Loucy (cell line): ENCODE results near the gene KATNAL2.

Experiments used
- H2AFZ ChIP-seq: fragments of 200-600 bp; sonication (generic); 2 replicates; pipeline ENCODE4 v1.6.0; 2016; ENCODE audit warnings: antibody characterized with exemption, mild to moderate bottlenecking, low read length, moderate library complexity
- H3F3A ChIP-seq: fragments of 200-600 bp; 2 replicates; pipeline ENCODE4 v1.6.0; 2016; ENCODE audit warnings: antibody characterized with exemption, low read depth, mild to moderate bottlenecking
- H3K27me3 ChIP-seq: fragments of 200-600 bp; sonication (generic); 2 replicates; pipeline ENCODE4 v1.6.1; 2014; ENCODE audit warnings: low read length, mild to moderate bottlenecking; ENCODE audit not compliant: insufficient read depth, poor library complexity, severe bottlenecking
- H3K36me3 ChIP-seq: fragments of 200-600 bp; sonication (generic); 2 replicates; pipeline ENCODE4 v1.6.1; 2016; ENCODE audit warnings: low read length; ENCODE audit not compliant: insufficient read depth
- H3K4me1 ChIP-seq: fragments of 200-600 bp; sonication (generic); 2 replicates; pipeline ENCODE4 v1.5.1; 2014; ENCODE audit warnings: low read length, mild to moderate bottlenecking; ENCODE audit not compliant: insufficient read depth, poor library complexity, severe bottlenecking
- H3K4me2 ChIP-seq: fragments of 200-600 bp; sonication (generic); 2 replicates; pipeline ENCODE4 v1.6.0; 2014; ENCODE audit warnings: antibody characterized with exemption, low read length, low read depth, mild to moderate bottlenecking; ENCODE audit not compliant: poor library complexity, severe bottlenecking
- H3K4me3 ChIP-seq: fragments of 200-600 bp; sonication (generic); 2 replicates; pipeline ENCODE4 v1.5.1; 2014; ENCODE audit warnings: low read length, mild to moderate bottlenecking, mixed read lengths; ENCODE audit not compliant: poor library complexity, severe bottlenecking
- H3K79me2 ChIP-seq: fragments of 200-600 bp; sonication (generic); 2 replicates; pipeline ENCODE4 v1.6.1; 2014; ENCODE audit warnings: low read length; ENCODE audit not compliant: insufficient read depth
- H3K9ac ChIP-seq: fragments of 200-600 bp; sonication (generic); 2 replicates; pipeline ENCODE4 v1.6.0; 2014; ENCODE audit warnings: mild to moderate bottlenecking, low read depth, low read length, moderate library complexity; ENCODE audit not compliant: poor library complexity, severe bottlenecking
- H3K9me2 ChIP-seq: fragments of 200-600 bp; sonication (generic); replicated peaks from 2 replicates; pipeline ENCODE4 v1.6.1; 2016; ENCODE audit warnings: low read depth, low read length, mixed read lengths
- H3K9me3 ChIP-seq: fragments of 200-600 bp; sonication (generic); 2 replicates; pipeline ENCODE4 v1.6.1; 2014; ENCODE audit warnings: mild to moderate bottlenecking, antibody characterized with exemption, low read length, low read depth; ENCODE audit not compliant: insufficient read depth
- H4K20me1 ChIP-seq: fragments of 200-600 bp; sonication (generic); 2 replicates; pipeline ENCODE4 v1.6.0; 2014; ENCODE audit warnings: antibody characterized with exemption, low read length, mild to moderate bottlenecking; ENCODE audit not compliant: insufficient read depth, poor library complexity, severe bottlenecking
- CTCF ChIP-seq: fragments of 200-600 bp; sonication (generic); conservative IDR thresholded peaks from 2 replicates; pipeline ENCODE4 v1.5.1; 2014; ENCODE audit warnings: mild to moderate bottlenecking, antibody characterized with exemption, low read length
- EZH2phosphoT487 ChIP-seq: fragments of 200-600 bp; IDR thresholded peaks from 2 replicates; pipeline ENCODE4 v1.6.1; 2018; ENCODE audit warnings: antibody characterized with exemption, mild to moderate bottlenecking, moderate library complexity, borderline replicate concordance

The KATNAL2 gene

GRCh38 chr18:47075098-47075883, 157.9 kb downstream of the KATNAL2 start:
- H3K27me3 ChIP-seq: no peaks in the 10 kb centered on the region
- H3K36me3 ChIP-seq: no peaks in the 10 kb centered on the region
- no peaks in the 10 kb centered on the region for H4K20me1 ChIP-seq
- H3K4me1 ChIP-seq: peaks cover 18% of the 10 kb centered on the region
- TF ChIP-seq CTCF (no peak), EZH2phosphoT487 (no peak)
- no peaks in the 10 kb centered on the region for H3K9me3 ChIP-seq
- 0 out of 2 replicates have a peak overlapping the region, but pooled peaks have one; percentile 56 for H2AFZ ChIP-seq
- no peak overlapping the region for H3K4me3 ChIP-seq
- H3K79me2 ChIP-seq: no peaks in the 10 kb centered on the region
- H3F3A ChIP-seq: no peaks in the 10 kb centered on the region
- no peak overlapping the region for H3K9ac ChIP-seq
- no peaks in the 10 kb centered on the region for H3K9me2 ChIP-seq
- peak overlapping the region; percentile 36 for H3K4me2 ChIP-seq

- Histone ChIP-seq H2AFZ (no peak overlapping the region), H3K9me2 (no peaks in the 10 kb centered on the region), H3K27me3 (no peaks in the 10 kb centered on the region), H3K4me2 (no peak overlapping the region), H3F3A (no peaks in the 10 kb centered on the region), H3K4me1 (peaks cover 18% of the 10 kb centered on the region), H3K36me3 (no peaks in the 10 kb centered on the region), H3K4me3 (no peak overlapping the region), H3K9me3 (no peaks in the 10 kb centered on the region), H3K9ac (no peak overlapping the region), H4K20me1 (no peaks in the 10 kb centered on the region), H3K79me2 (no peaks in the 10 kb centered on the region)
- TF ChIP-seq CTCF (no peak), EZH2phosphoT487 (no peak)
Measured at GRCh38 chr18:47077111-47077510, 159.7 kb downstream of the KATNAL2 start.

GRCh38 chr18:47080872-47081271, 163.5 kb downstream of the KATNAL2 start:
- Histone ChIP-seq H2AFZ (no peak overlapping the region), H3K4me3 (no peak overlapping the region), H3K4me1 (no peaks in the 10 kb centered on the region), H4K20me1 (no peaks in the 10 kb centered on the region), H3K9me2 (no peaks in the 10 kb centered on the region), H3K79me2 (no peaks in the 10 kb centered on the region), H3K4me2 (no peak overlapping the region), H3F3A (no peaks in the 10 kb centered on the region), H3K9ac (no peak overlapping the region), H3K27me3 (no peaks in the 10 kb centered on the region), H3K36me3 (no peaks in the 10 kb centered on the region), H3K9me3 (no peaks in the 10 kb centered on the region)
- no peak for TF ChIP-seq EZH2phosphoT487
- no peak for TF ChIP-seq CTCF
